Astrocyte (in vitro differentiated cells and primary cell): ENCODE measurements around the gene SLC25A40.

Source experiments
- EZH2 ChIP-seq: IDR thresholded peaks from 2 replicates; pipeline ENCODE4 v1.6.1; 2012; ENCODE audit warnings: mild to moderate bottlenecking, low read length, inconsistent platforms; ENCODE audit not compliant: insufficient read depth
- TF ChIP-seq, protein P1 (sequence below): IDR thresholded peaks from 2 replicates; pipeline ENCODE4 v1.5.1; 2011; ENCODE audit warnings: low read depth, mild to moderate bottlenecking, inconsistent platforms, low read length, moderate library complexity; ENCODE audit not compliant: insufficient read depth

DNA sequence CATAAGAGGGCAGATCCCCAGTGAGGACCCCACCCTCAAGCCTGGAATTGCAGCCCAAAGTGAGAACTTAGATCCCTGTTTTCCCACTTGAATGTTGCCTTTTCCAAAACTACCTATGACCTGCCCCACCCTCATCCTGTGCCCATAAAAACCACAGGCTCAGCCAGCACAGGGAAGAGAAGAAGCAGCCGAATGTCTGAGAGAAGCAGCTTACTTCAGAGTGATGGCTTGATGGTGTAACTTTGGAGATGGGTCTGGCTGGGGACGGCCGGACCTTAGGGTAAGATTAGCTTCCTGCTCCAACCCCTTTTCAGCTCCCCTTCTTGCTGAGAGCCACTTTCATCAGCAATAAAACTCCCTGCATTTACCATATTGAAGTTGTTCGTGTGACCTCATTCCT lies 5.7 kb downstream of the SLC25A40 start:
- TF ChIP-seq, protein P1, sequence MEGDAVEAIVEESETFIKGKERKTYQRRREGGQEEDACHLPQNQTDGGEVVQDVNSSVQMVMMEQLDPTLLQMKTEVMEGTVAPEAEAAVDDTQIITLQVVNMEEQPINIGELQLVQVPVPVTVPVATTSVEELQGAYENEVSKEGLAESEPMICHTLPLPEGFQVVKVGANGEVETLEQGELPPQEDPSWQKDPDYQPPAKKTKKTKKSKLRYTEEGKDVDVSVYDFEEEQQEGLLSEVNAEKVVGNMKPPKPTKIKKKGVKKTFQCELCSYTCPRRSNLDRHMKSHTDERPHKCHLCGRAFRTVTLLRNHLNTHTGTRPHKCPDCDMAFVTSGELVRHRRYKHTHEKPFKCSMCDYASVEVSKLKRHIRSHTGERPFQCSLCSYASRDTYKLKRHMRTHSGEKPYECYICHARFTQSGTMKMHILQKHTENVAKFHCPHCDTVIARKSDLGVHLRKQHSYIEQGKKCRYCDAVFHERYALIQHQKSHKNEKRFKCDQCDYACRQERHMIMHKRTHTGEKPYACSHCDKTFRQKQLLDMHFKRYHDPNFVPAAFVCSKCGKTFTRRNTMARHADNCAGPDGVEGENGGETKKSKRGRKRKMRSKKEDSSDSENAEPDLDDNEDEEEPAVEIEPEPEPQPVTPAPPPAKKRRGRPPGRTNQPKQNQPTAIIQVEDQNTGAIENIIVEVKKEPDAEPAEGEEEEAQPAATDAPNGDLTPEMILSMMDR, result no peak
- no peak for TF ChIP-seq EZH2
